Kidney (tissue), 14 donors: ENCODE results near the gene CTSS. TPM values are rescaled to one million over a fixed set of nuclear protein-coding genes. Genes with fewer than 3 reads are reported as not detected.

Experiments
- DNase-seq, 5 donors: peaks; one replicate each; pipeline ENCODE4 v3.0.0-alpha.2; 2013 to 2020
- FAIRE-seq: peaks from 2 replicates; lab custom pipeline; 2012; peaks lifted over from hg19 to GRCh38; lab: Jason Lieb, UNC
- H3K27ac ChIP-seq, 2 donors: one replicate each; pipeline ENCODE4 v1.7.0; 2013; ENCODE audit warnings: low read depth in 2 of 2, low read length in 2 of 2, inconsistent platforms in 1 of 2
- H3K27me3 ChIP-seq: one replicate; pipeline ENCODE4 v1.7.1; 2013; ENCODE audit warnings: low read length, inconsistent platforms; ENCODE audit not compliant: control insufficient read depth, insufficient read depth
- H3K36me3 ChIP-seq, 3 donors: one replicate each; pipeline versions ENCODE4 v1.7.0 to v1.7.1; 2013; ENCODE audit warnings: low read length in 3 of 3, control low read depth in 1 of 3, inconsistent platforms in 1 of 3; ENCODE audit not compliant: insufficient read depth in 3 of 3, control insufficient read depth in 2 of 3
- H3K4me1 ChIP-seq, 3 donors: one replicate each; pipeline versions ENCODE4 v1.7.0 to v1.7.1; 2013; ENCODE audit warnings: low read length in 3 of 3, inconsistent platforms in 1 of 3, low read depth in 1 of 3; ENCODE audit not compliant: control insufficient read depth in 2 of 3, insufficient read depth in 2 of 3
- H3K4me3 ChIP-seq, 3 donors: one replicate each; pipeline versions ENCODE4 v1.7.0 to v1.8.1; 2013; ENCODE audit warnings: low read length in 3 of 3, control low read depth in 1 of 3, inconsistent platforms in 1 of 3
- H3K9ac ChIP-seq, 3 donors: one replicate each; pipeline versions ENCODE4 v1.7.0 to v1.7.1; 2013; ENCODE audit warnings: low read length in 3 of 3, control low read depth in 1 of 3, inconsistent platforms in 1 of 3
- H3K9me3 ChIP-seq, 3 donors: one replicate each; pipeline versions ENCODE4 v1.7.0 to v1.7.1; 2013; ENCODE audit warnings: low read length in 3 of 3, control low read depth in 1 of 3, inconsistent platforms in 1 of 3; ENCODE audit not compliant: control insufficient read depth in 2 of 3, insufficient read depth in 1 of 3
- CTCF ChIP-seq: IDR thresholded peaks from 3 replicates; pipeline ENCODE4 v1.5.1; 2012; ENCODE audit warnings: mild to moderate bottlenecking, moderate library complexity, borderline replicate concordance; ENCODE audit not compliant: insufficient read depth; ENCODE audit errors: extremely low read depth
- intact Hi-C: fragments of 100-400 bp; cut with DNase I; formaldehyde crosslinking; loops from one replicate; pipeline ENCODE4 v1.11.1; 2022
- polyA plus RNA-seq: library from polyadenylated mRNA; stranded (reverse); fragments of 350-450 nt; fragmentation: Illumina TruSeq; extraction: RNeasy Lipid Tissue Mini Kit (QIAGEN cat#74804); gene quantifications from one replicate; pipeline ENCODE4 v1.2.3, GENCODE V29; 2014; ENCODE audit warnings: low read depth, low replicate concordance; ENCODE audit not compliant: insufficient read depth
- total RNA-seq: library from RNA; stranded (reverse); fragmentation: NEBNext Ultra II Directional; extraction: Animal tissue kit (Norgen Biotek cat#: 25700); gene quantifications from one replicate; pipeline ENCODE4 v1.2.1, GENCODE V29; 2021
- donor health status: control.
- donor health status: control.
- donor health status: control.
- donor health status: control.
- donor health status: control.
- donor health status: DM: yes; HTN: yes; CAD: no.
- donor health status: Normal renal cell carcinoma (clear cell type).

CTSS gene
- total and polyA plus RNA-seq, 2 donors from 2014 or later: 5.3 to 109 TPM

GRCh38 chr1:150683914-150684313 lies 81.7 kb downstream of the CTSS start:
- no peak overlapping the region for H3K27ac ChIP-seq

More at GRCh38 chr1:150683914-150684313, 81.7 kb downstream of the CTSS start:
- no peak for DNase-seq
- Histone ChIP-seq H3K4me1 (no peaks in the 10 kb centered on the region), H3K9me3 (no peaks in the 10 kb centered on the region), H3K9ac (no peak overlapping the region), H3K4me3 (no peak overlapping the region), H3K27me3 (no peaks in the 10 kb centered on the region), H3K36me3 (peaks cover 0 to 5% (median 0%) of the 10 kb centered on the region in 3 donors)
- intact Hi-C loops: no loop called here
- no peak for FAIRE-seq
- TF ChIP-seq CTCF: no peak

Other genes starting within 250 kb of the CTSS start
- 20.0 TPM for gene ADAMTSL4, start 216.4 kb downstream of the CTSS start, total RNA-seq
- gene ADAMTSL4, start 216.4 kb downstream of the CTSS start, polyA plus RNA-seq: 6.9 TPM
- 253 TPM for gene MCL1, start 186.2 kb downstream of the CTSS start, total RNA-seq
- gene MCL1, start 186.2 kb downstream of the CTSS start, polyA plus RNA-seq: 79.5 TPM
- 193 TPM for gene ENSA, start 136.2 kb downstream of the CTSS start, total RNA-seq
- gene ENSA, start 136.2 kb downstream of the CTSS start, polyA plus RNA-seq: 172 TPM
- 36.1 TPM for gene GOLPH3L, start 68.6 kb downstream of the CTSS start, total RNA-seq
- 21.1 TPM for gene GOLPH3L, start 68.6 kb downstream of the CTSS start, polyA plus RNA-seq
- gene HORMAD1, start 44.9 kb downstream of the CTSS start, total RNA-seq: 0.13 TPM
- gene HORMAD1, start 44.9 kb downstream of the CTSS start, polyA plus RNA-seq: not detected
- gene CTSK, start 42.5 kb upstream of the CTSS start, total RNA-seq: 16.8 TPM
- 11.6 TPM for gene CTSK, start 42.5 kb upstream of the CTSS start, polyA plus RNA-seq
- 46.0 TPM for gene ARNT, start 110.8 kb upstream of the CTSS start, total RNA-seq
- 13.0 TPM for gene ARNT, start 110.8 kb upstream of the CTSS start, polyA plus RNA-seq
- gene CTXND2, start 121.4 kb upstream of the CTSS start, total RNA-seq: not detected
- not detected for gene CTXND2, start 121.4 kb upstream of the CTSS start, polyA plus RNA-seq
- gene SETDB1, start 160.6 kb upstream of the CTSS start, total RNA-seq: 51.6 TPM
- 12.1 TPM for gene SETDB1, start 160.6 kb upstream of the CTSS start, polyA plus RNA-seq
- gene CERS2, start 209.1 kb upstream of the CTSS start, total RNA-seq: 268 TPM
- gene CERS2, start 209.1 kb upstream of the CTSS start, polyA plus RNA-seq: 258 TPM
- 3.3 TPM for gene ANXA9, start 216.5 kb upstream of the CTSS start, total RNA-seq
- 38.5 TPM for gene ANXA9, start 216.5 kb upstream of the CTSS start, polyA plus RNA-seq
- 33.5 TPM for gene MINDY1, start 241.1 kb upstream of the CTSS start, total RNA-seq
- 35.1 TPM for gene MINDY1, start 241.1 kb upstream of the CTSS start, polyA plus RNA-seq
- gene PRUNE1, start 242.7 kb upstream of the CTSS start, total RNA-seq: 24.0 TPM
- gene PRUNE1, start 242.7 kb upstream of the CTSS start, polyA plus RNA-seq: 25.6 TPM